GM10847 (cell line): Measurements from ENCODE around the gene SDC4.

ENCODE experiments used
- POLR2A ChIP-seq: IDR thresholded peaks from 2 replicates; pipeline ENCODE4 v1.6.1; 2011; ENCODE audit not compliant: insufficient read length; ENCODE audit errors: extremely low read depth

SDC4 gene

DNA sequence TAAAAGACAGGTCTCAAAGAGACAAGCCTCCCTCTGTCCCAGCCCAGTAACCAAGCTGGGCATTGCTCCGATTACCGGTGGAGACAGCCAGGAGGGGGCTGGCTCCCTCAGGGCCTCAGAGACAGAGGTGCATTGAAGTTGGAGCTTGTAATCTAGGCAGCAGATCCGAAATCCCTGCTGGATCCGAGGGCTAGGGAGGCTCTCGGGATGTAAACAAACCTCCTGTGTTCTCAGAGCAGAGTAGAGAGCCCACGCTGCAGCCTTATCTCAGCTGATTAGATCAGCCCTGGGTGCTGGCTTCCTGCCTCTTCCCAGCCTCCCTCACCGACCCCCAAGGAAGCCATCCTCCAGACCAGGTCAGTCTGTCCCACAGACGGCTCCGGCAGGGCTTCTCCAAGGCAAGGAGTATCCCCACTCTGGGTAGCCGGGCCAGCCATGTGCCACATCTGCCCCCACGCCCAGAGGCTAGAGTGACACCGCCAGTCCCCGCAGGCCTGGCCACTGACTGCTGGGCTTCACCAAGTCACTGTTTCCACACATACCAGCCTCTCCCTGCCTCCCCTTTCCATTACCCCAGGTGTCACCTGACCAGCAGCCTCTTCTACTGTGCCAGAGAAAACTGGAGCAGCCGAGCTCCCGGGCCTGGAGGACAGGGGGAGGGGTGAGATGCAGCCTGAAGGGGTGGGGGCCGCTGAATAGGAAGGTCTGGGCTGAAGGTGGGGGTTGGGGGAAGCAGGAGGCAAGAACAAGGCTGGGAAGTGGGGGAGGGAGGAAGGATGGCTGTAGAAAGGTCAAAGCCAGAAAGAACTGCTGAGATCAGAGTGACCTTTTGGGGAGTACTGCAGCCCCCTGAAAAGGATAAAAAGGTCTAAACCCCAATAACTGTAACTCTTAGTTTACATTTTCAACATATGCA is 6.0 kb downstream of the SDC4 start:
- no peak for TF ChIP-seq POLR2A

DNA sequence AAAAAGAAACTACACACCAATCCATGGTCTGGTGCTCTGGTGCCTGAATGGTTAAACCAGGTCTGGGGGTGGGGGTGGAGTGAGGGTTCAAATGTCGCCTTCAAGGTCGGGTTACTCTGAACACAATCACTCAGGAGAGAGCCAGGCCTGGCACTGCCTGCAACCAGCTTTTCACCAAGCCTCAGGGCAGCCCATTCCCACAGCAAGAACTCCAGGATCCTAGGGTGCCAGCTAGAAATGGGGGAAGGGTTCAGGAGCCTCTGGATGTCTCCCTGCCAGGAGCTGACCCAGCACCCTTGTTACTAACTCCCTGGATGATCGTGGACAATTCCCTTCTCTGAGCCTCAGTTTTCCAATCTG is 6.7 kb downstream of the SDC4 start:
- TF ChIP-seq POLR2A: no peak

DNA sequence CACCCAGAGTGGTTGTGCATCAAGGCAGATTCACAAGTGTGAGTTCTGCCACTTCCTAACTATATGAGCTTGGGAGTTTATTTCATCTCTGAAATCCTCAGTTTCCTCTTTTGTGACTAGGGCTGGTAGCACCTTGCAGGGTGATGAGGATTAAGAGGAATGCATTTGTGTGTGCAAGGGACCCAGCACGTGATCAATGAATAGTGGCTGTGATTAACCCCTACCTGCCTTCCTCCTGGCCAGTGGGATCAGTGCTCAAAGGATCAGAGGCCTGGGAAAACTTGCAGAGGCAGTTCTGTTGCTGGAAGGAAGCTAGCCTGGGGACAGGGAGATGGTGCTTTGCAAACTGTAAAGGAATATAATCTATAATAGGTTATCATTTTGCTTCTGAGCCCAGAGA is 7.3 kb downstream of the SDC4 start:
- TF ChIP-seq POLR2A: no peak

DNA sequence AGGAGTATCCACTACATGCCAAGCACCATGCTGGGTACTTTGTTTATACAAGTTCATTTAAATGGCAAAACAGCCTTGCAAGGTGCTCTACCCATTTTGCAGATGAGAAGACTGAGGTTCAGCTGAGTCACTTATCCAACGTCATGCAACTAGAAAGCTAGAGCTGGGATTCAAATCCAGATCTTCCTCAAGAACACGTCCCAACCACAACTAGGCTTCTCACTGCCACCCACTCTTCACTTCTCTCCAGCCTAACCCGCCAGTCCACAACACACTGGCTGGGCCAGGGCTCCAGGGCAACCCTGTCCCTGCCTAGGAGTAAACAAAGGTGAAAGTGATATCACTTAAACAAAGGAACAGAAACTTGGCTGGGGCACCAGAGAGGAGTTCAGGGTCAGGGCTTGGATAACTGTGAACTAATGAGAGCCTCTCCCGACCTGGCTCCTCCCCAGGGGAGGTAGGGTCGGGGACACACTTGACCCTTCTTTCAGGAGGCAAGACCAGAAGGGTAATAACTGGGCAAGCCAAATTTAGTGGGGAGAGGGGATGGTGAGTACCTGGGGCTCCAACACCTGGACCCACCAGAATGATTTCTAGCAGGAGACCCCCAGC is 7.9 kb downstream of the SDC4 start:
- TF ChIP-seq POLR2A: no peak

DNA sequence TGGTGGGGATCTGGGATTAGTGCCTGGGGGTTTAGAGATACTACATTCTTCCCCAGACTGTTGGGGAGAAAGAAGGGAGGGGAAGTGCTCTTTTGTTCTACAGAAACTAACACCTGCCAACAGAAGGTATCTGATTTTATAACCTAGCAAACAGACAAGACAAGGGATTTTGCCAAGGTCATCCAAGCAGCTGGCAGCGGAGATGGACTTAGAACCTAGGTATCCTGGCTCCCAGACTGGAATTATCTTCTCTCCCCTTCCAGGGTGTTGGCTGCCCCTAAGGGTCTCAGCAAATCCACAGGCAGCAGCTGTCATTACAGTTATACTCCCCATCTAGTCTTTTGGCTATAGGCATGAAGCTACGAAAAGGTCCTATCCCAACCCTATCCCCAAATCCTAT is 8.4 kb downstream of the SDC4 start:
- no peak for TF ChIP-seq POLR2A

DNA sequence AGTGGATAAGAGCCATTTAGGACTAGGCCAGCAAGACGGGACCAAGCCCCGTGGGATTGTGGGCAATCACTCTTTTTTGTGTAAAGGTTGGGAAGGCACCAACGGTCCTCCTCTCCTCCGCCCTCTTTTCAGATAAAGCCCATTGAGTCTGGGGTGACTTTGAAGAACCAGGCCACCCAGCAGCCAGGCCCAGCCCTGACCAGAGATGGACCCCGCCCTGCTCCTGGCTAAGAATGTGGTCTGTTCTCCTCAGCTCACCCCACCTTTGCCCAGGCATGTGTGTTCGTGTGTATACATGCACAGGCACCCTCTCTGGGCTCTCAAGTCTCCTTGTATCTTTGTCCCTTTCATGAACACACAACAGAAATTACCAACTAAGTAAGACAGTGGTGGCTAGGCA is 9.1 kb downstream of the SDC4 start:
- no peak for TF ChIP-seq POLR2A

DNA sequence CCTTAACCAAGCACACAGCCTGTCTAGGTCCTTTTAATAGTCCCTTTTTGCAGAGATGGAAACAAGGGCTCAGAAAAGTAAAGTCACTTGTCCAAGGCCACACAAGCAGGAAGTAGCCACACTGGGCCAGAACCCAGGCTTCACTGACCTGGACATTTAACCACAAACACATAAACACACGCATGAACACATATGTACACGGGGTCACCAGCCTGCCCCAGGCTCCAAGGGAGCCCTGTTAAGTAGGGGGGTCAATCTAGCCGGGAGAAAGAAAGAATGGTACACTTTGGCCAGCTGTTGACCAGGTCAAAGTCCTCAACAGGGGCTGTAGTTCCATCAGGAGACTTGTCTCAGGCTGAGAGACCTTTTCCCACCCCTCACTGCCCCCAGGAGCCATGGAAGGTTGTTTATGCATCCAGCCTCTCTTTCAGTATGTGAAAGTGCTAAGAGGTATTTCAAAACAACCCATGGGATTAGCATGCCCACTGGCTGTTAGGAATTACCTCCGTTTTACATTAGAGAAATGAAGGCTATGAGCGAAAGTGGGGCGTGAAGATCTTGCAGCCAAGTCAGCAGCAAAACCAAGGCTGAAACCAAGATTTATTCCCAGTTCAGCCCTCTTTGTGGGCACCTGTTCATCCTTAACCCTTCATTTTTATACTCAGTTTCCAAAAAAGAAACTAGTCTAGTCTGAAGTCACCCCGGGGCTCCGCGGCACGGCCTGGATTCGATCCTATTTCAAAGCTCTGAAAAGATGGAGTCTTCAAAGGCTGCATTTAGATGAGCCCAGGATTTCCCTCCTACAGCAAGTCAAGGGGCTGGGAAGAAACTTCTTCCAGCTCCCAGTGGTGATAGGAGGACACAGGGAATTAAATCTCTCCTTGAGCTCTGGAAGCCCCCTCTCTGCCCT is 9.8 kb downstream of the SDC4 start:
- TF ChIP-seq POLR2A: no peak

DNA sequence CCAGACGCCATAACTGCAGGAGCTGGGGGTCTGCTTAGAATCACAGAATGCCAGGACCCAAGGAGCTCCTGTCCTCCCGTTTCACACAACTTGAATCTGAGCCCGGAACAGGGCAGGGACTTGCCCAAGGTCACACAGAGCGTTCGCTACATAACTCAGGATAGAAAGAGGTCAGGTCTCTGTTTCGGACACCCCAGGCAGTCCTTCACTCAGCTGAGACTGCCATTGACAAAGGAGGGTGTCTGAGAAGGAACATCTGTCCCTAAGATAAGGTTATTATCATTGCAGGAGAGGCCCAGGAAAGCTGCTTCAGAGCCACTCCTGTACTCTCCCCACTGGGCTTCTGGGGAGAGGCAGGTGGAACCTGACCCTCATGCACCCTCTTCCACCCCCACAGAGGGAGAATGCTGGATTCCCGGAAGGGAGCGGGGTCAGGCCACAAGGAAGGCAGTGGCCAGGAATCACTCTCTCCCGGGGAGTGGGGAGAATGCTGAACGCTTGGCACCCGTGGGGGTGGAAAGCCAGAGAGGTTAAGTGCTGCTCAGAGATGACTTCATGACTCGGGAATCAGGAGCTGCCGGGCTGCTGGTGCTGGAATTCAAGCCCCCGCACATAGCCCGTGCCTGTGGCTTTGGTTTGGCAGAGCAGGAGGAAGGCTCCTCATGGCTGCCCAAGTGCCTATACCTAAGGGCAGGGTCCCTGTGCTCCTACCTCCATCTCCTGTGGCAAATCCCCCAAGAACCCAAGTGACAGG is 10.7 kb downstream of the SDC4 start:
- no peak for TF ChIP-seq POLR2A

DNA sequence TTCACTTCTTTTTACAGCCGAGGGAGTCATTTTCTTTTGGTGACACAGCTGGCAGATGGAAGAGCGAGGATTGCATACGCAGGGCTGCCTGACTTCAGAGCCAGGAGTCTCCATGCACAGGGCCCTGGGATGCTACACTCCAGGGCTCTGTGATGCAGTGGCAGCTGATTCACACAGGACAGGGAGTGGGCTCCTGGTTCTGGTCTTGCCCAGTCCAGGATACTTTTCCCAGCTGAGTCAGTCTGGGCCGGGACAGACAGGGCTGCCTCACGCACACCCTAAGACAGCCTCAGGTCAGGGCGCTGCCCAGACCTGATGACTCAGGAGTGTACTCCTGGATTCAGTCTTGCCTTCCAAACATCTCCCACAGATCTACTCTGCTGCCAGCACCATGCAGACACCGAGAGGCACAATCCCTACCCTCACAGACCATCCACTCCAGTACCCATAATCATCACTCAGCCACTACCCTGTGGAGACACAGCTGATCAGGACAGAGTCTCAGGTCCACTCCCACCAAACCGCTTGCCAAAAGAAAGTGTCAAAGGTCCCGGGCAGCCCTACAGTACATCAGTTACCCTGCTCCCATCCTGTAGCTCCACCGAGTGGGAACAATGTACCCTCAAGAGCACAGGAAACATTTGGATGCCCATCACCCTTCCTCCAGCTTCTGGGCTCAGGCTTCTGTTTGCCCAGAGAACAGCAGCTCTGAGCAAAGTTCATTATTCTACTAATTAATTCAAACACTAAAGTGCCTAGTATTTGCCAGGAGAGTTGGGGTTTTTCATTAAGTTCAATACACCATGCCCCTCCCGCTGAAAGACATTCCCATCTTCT is 11.5 kb downstream of the SDC4 start:
- TF ChIP-seq POLR2A: no peak

DNA sequence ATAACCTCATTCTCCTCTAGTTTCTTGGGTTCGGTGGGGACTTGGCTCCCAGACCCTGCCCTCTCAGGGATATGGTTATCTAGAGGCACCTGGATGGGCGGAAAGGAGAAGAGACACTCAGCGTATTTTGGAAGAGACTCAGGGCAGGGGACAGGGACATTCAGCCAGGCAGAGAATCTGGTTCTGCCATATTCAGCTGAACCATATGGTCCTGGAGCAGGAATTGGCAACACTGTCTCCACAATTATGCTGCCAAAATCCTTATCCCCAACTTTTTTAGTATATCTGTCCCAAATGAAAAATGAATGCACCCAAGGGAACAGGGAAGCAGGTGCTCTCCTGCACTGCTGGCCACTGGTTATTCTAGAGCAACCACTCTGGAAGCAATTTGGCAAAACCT is 17.7 kb downstream of the SDC4 start:
- TF ChIP-seq POLR2A: no peak

DNA sequence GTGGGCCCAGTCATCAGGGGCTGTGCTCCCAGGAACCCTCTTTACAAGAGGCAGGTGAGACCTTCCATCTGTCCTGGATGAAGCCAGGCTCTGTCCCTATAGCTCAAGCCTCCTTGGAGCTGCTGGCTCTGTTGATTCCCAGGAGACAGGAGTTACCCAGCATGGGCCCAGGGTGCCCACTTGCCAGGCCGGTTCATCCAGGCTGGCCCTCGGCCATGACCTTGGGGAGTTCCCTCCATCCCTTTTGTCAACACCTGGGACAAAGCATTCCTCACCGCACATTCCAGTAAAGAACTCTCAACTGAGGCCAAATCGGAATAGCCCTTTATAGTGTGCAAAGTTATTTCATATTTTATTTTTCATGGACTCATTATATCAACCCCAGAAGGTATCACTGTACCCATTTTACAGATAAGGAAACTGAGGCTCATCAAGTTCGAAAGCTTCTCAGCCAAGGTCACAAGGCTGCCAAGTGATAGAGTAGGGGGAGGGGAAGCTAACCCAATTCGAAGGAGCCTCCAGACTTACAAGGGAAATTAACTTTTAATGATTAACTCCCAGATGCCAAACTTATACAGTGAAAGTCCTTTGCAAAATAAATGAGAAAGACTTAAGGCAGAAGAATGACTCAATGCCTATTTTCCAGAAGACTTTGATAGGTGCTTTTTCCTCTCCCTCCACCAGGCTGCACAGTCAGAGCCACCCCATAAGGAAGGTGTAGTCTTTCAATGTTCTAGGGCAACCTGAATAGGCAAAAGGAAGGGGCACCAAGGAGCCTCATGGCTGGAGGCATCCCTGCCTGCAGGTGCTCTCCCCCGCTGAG is 18.5 kb downstream of the SDC4 start:
- TF ChIP-seq POLR2A: no peak

DNA sequence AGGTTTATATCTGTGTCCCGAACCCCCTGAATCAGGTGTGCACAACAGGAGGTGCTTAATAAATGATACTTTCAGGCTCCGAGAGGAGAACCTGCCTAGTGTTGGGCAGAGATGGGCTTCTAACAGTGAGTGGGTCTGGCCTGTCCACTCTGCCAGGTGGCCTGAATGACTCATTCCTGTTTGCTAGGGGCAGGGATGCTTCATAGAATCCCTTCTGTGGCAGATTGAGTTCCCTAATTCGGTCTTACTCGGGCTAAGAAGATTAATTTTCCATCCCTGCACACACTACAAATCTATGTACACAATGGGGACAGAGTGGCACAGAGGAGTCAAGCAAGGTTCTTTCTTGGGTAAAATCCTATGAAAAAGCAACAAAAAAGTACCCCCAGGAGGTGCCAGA is 19.8 kb downstream of the SDC4 start:
- no peak for TF ChIP-seq POLR2A

DNA sequence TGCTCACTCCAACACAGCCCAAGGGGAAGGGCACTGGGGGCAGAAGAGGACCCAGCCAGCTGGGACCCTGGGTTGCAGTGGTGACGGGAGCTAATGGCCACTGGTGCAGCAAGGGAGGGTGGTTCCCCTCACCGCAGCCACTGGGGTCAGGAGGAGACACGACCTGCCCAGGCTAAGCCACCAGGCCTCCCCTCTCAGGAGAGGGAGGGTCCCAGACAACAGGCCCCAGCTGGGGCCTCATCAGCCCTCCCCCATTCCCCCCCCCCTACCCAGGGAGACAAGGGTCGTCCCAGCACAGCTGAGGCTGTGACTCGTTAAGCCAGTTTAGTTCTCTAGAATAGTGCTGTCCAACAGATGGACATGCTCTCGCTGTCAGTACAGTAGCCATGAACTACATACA is 22.9 kb downstream of the SDC4 start:
- no peak for TF ChIP-seq POLR2A
